Activated CD8-positive, alpha-beta memory T cell treated with anti-CD3 and anti-CD28 coated beads for 1 hour (primary cell): ENCODE data around the gene SF3A2.
"Not testable (repeated sequence)": the region's sequence is repeated elsewhere in the genome, so short reads cannot be mapped to it uniquely, and the experiment has no call there.

Experiments used
- DNase-seq, 2 donors: peaks; one replicate each; pipeline ENCODE4 v3.0.0-alpha.2; 2020; ENCODE audit warnings: low read depth in 1 of 2; ENCODE audit errors: extremely low read depth in 1 of 2

SF3A2 gene, protein sequence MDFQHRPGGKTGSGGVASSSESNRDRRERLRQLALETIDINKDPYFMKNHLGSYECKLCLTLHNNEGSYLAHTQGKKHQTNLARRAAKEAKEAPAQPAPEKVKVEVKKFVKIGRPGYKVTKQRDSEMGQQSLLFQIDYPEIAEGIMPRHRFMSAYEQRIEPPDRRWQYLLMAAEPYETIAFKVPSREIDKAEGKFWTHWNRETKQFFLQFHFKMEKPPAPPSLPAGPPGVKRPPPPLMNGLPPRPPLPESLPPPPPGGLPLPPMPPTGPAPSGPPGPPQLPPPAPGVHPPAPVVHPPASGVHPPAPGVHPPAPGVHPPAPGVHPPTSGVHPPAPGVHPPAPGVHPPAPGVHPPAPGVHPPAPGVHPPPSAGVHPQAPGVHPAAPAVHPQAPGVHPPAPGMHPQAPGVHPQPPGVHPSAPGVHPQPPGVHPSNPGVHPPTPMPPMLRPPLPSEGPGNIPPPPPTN

DNA sequence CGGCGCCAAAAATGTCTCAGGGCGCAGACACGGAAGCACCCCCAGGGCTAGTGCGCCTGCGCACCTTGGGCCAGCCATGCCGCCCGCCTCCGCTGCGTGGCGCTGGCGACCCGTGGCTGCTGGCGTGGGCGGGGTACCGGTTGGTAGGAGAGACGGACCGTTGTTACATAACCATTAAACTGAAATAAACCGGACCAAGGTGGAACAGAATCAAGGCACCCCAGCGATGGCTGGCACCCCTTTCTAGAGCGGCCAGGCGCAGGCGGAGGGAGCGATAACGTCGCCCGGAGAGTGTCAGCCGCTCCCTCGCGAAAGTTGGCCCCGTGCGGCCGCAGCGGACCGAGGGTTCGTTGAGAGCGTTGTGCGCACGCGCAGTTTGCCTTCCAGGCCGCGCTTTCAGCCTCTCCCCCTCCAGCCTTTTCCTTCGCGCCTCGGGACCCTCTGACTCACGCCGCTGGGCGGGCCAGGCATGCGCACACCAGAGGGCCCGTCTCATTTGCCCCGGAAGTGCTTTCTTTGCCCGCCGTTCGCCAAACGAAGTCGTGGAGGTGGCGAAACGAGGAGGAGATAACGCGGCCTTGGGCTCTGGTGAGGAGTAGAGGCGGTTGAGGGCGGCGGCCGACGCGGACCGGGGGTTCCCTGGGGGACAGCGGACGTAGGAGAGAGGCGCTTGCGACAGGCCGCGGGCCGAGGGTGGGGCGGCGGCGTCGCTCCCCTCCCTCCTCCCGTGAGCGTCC is at the start of gene SF3A2, which contains the start of gene PLEKHJ1:
Gene SF3A2, plus strand, starts transcription at position 511 of the 737 bp plus-strand sequence. CDS start 6,595 bp downstream, outside the sequence.
Gene PLEKHJ1, minus strand, starts transcription at position 16 of the 737 bp plus-strand sequence. CDS start 81 bp downstream, outside the sequence.
- DNase-seq, result peak; percentile 96

DNA sequence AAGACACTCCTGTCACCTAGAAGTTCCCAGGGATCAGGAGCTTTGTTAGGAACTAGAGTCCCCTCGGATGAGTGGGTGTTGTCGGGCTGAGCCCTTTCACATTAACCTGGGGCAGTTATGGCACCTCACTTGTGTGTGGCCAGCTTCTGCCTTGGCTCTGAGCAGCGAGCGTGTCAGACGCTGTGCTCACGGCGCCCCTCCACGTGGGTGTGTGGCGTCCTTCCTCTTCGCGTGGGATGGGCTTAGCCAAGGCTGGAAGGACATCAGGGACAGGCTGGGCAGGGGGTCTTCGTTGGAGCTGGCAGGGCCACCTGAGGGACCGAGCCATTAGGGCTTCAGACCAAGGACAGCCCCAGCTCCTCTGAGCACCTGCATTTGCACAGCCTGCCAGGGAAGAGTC is 49.5 kb upstream of the SF3A2 start:
- no peak for DNase-seq

DNA sequence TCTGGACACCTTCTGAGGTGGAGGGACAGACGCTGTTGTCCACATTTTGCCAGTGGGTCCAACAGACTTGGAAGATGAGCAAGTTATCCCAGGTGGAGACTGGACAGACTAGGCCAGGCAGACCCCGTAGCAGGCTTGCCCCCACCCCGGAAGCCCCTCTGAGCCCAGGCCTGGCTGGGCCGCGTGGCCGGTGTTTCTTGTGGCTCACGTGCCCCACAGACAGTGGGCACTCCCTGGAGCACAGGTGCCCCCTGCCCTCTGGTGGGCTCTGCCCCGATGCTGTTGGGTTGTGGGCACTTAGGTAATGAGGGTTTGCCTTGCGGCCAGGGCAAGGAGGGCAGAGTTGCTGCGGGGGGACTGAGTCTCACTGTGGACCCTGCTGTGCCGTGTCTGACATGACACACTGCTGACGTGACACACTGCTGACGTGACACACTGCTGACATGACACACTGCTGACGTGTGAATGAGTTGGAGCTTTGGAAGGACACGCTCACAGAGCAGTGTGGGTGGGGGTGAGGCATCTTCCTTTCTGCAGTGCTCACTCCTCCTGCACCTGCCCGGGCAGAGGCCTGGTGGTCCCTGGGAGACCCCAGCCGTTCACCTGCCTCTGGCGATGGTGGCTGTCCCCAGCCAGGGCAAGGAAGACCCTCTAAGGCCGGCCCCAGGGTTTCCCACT is 47.8 kb upstream of the SF3A2 start:
- no peak for DNase-seq

- no peak for DNase-seq
Observed at GRCh38 chr19:2189880-2190279, 46.7 kb upstream of the SF3A2 start.

DNA sequence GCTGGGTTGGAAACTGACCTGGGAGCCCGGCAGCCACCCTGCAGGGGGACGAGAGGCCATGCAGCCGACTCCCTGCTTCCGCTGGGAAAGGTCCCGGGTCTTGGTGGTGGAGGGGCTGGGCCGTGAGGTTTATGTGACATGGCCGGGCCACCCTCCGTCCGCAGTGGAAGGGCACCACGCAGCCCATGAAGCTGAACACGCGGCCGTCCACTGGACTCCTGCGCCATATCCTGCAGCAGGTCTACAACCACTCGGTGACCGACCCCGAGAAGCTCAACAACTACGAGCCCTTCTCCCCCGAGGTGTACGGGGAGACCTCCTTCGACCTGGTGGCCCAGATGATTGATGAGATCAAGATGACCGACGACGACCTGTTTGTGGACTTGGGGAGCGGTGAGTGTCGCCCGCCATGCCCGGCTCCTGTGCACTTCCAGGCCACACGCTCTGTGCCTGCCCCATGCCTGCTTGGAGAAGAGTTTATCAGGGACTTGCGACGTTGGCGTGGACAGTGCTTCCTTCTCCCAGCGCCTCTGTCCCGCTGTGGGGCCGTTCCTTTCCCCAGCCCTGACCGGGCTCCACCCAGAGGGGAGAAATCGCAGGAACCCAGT is 45.7 kb upstream of the SF3A2 start:
- no peak for DNase-seq

- no peak for DNase-seq
Observed at GRCh38 chr19:2191456-2192310, 44.9 kb upstream of the SF3A2 start.

GRCh38 chr19:2192862-2193261 is 43.8 kb upstream of the SF3A2 start:
- DNase-seq, result no peak

GRCh38 chr19:2193807-2194206 is 42.8 kb upstream of the SF3A2 start:
- no peak for DNase-seq

- no peak for DNase-seq
Observed at GRCh38 chr19:2194513-2195078, 42.0 kb upstream of the SF3A2 start.

DNA sequence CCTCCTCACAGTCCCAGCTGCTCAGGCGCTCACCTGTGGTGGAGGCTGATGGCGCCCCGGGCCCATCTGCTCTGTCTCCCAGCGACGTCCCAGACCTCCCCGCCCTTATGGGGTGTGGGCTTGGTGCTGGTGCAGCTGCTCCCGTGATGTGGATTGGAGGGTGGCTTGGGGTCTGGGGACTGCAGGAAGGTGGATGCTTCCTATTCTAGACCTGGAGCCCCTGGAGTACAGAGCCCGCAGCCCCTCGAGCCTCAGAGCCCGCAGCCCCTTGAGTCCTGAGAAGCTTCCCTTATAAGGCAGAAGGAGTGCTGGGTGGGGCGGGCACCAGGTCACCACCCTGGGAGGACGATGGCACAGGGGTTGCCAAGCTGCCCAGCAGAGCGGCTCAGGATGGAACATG is 41.3 kb upstream of the SF3A2 start:
- no peak for DNase-seq

DNA sequence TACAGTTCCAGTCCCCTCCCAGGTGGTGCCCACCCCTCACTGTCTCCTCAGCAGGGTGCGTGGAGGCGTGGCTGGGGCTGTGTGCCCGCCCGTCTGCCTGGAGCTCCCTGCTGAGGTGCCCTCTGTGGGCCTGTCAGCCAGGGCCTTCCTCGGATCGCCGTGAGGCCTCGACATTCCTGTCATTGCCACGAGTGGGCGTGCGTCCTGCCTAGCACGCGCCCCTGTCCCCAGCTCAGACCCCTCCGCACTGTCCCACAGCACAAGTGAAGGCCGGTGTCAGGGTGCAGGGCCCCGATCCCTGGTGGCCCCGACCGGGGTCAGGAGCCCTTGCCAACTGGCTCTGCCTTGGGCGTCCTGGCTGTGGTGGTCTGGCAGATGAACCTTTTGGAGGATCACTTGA is 40.7 kb upstream of the SF3A2 start:
- DNase-seq, result no peak

DNA sequence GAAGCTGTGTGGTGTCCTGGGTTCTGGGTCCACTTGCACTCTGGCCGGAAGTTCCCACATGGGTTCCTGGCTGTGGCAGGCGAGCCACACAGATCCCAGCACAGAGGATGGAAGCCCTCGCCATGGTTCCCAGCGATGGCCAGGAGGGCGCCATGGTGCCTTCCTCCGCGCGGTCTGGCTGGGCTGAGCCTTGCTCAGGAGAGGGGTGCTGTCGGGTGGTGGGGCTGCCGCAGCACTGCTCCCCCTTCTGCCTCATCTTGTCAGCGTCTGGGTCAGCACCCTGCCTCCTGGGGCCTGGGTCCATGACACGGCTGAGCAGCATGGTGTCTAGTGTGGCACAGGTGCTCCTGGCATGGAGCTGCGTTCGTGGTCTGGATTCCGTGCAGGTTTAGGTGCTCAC is 39.4 kb upstream of the SF3A2 start:
- DNase-seq, result no peak

DNA sequence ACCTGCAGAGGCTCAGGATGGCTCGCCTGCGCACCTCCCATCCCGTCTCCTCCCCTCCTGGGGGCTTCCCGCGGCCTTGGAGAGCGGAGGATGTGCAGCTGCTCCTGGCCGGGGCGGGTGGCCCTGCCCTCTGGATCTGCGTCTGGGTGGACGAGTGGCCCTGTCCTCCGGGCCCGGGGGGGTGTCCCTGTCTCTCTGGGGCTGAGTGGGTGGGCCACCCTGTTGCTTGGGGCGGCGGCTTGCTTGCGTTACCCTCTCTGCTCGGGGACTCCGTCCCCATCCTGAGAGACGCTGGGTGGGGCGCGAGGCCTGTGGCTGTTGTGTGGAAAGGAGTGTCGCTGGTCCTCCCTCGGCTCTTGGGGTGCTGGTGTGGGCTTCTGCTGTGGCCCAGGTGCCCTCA is 38.3 kb upstream of the SF3A2 start:
- DNase-seq, result no peak

DNA sequence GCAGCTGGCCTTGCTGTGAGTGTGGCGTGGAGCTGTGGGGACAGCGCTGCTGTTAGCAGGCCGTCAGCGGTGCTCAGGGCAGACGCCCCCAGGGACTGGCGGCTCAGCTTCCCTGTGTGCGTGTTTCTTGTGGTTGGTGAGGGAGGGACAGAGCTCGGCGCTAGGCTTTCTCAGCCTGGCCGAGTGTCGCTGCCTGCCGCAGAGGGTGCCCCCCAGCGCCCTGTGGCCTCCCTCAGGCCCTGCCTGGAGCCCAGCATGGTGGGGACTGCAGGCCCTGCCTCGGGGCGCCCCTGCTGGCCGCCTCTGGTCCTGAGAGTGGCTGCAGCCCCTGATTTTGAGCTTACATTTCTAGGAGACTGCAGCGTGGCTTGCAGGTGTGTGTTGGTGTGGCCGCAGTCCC is 37.4 kb upstream of the SF3A2 start:
- DNase-seq, result no peak

- no peak for DNase-seq
Observed at GRCh38 chr19:2199861-2200623, 36.6 kb upstream of the SF3A2 start.

DNA sequence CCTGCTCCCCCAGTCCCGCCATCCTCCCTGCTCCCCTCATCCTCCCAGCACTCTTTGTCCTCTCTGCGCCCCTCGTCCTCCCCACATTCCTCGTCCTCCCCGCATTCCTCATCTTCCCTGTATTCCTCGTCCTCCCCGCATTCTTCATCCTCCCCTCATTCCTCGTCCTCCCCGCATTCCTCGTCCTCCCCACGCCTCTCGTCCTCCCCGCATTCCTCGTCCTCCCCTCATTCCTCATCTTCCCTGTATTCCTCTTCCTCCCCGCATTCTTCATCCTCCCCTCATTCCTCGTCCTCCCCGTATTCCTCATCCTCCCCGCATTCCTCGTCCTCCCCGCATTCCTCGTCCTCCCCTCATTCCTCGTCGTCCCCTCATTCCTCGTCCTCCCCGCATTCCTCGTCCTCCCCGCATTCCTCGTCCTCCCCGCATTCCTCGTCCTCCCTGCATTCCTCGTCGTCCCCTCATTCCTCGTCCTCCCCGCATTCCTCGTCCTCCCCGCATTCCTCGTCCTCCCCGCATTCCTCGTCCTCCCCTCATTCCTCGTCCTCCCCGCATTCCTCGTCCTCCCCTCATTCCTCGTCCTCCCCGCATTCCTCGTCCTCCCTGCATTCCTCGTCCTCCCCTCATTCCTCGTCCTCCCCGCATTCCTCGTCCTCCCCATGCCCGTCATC is 35.9 kb upstream of the SF3A2 start:
- not testable (repeated sequence) for DNase-seq

DNA sequence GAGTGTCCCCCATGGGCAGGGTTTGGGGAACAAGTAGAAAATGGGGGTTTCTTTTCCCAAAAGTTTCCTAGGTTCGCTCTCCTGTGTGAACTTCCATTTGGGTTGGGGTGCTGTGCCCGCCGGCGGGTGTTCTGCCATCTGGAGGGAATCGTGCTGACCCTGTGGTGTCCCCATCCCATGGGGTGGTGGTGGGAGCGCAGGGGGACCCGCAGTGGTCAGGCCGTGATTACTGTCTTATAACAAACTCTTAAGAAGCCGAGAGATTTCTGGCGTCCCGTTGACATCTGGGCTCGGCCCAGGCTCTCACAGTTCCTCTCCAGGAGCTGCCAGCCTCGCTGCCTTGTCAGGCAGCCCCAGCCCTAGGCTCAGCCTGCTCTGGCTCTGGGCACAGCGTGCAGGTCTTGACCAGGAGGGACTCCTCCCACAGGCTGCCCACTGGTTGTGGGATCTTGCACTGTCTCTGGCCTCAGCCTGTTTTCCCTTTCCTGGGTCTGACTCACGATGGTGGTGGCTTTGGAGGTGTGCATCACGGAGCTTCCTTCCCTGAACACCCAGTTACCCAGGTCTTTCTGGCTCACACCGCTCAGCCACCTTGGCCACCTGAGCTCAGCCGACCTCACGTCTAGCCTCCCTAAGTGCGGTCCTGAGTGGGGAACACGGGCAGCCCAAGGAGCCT is 35.0 kb upstream of the SF3A2 start:
- no peak for DNase-seq

- DNase-seq, result no peak
Observed at GRCh38 chr19:2202366-2202765, 34.3 kb upstream of the SF3A2 start.
